Stimulated activated naive CD4-positive, alpha-beta T cell (primary cell): ENCODE data around the gene HSPA8.
"Not testable (repeated sequence)": the region's sequence is repeated elsewhere in the genome, so short reads cannot be mapped to it uniquely, and the experiment has no call there.

Experiments used
- DNase-seq, 6 experiments: peaks; one replicate each; lab custom pipeline; 2025; lab: John Stamatoyannopoulos, UW

Gene HSPA8

DNA sequence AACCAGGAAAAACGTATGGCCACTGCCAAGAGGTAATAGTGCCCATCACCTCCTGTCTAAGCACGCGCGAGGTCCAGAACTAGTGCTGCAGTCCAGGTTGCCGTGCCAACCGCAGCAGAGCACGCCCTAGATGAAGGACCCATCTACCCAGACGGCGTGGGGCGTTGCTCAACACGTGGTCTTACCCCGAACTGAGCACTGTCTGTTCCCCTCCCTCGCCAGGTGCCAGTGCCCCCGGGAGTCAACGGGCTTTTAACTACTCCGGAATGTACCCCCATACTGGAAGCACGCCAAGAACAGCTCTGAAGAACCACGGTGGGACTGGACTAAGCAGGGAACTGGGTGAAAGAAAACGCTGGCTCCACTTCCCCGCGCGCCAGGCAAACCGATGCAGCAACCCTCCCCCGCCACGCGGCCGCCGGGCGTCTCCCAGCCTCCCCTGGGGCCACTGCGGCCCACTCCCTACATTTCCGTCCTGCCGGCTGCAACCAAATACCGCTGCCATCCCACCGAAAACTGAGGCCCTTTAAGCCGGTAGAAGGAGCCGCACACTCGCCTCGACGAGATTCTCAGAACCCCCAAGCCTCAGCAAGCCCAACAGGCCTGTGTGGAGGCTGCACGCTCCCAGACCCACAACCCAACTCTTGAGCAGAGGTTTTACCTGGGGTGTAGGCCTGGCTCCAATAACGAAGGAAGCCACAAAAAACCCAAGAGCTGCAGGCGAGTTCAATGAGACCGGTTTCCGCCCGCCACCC, at the start of gene HSPA8:
TSS of gene HSPA8 (minus strand) at position 734 of the 755 bp plus-strand sequence. CDS start 812 bp downstream, outside the sequence.
- peak in 5 of 6 experiments; percentile 33 to 74 (median 55) for DNase-seq

DNA sequence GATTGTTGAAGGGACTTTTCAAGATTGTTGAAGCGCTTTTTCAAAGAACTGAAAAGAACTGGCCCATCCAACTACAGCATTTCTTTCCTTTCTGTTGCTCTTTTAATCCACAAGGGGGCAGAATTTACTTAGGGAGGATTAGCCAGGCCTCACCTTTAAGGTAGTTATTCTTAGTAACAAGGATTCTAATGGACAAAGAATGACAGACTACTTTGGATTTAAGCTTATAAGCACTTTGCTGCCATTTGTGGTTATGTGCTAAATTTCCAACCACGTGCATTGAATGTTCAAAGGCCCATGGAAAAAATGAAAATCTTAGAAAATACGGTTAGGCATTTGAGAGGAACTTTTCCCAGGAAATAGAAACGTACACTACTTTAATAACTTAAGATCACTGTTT, 49.5 kb upstream of the HSPA8 start:
- peak in 3 of 6 experiments; percentile 22 to 51 (median 50) for DNase-seq

DNA sequence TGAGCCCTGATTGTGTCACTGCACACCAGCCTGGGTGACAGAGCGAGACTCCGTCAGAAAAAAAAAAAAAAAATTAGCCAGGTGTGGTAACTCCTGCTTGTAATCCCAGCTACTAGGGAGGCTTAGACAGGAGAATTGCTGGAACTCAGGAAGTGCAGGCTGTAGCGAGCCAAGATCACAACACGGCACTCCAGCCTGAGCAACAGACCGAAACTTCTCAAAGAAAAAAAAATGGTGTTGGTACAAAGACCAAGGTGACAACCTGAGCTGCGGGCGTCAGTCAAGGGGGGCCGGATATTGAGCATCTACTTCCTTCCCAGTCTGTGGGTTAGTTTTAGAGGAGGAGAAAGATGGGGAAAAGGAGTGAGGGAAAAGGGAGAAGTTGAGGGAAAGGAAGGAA, 48.5 kb upstream of the HSPA8 start:
- DNase-seq: no peak

DNA sequence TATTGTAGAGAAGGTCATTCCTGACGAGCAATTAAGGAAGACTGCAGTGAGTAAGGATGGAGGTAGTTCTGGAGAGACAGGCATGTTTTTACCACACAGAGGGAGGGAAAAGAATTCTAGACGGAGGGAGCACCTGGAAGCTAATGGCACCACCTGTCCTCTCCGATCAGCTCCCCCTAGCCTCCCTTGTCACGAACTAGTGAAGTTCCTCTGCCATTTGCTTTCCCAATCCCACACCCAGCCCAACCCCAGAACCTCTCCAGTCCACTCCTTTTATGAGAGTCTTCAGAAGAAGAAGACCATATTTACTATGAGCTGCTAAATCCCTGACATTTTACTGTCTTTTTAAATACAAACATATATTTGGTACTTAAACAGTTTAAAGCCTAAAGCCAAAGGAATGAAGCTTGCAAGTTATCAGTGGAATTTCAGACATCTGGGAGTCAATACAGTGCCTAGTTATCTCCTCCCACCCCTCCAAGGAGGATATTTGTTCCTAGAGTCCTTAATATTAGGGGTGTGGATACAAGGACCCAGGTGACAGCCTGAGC, 46.1 kb upstream of the HSPA8 start:
- no peak for DNase-seq

DNA sequence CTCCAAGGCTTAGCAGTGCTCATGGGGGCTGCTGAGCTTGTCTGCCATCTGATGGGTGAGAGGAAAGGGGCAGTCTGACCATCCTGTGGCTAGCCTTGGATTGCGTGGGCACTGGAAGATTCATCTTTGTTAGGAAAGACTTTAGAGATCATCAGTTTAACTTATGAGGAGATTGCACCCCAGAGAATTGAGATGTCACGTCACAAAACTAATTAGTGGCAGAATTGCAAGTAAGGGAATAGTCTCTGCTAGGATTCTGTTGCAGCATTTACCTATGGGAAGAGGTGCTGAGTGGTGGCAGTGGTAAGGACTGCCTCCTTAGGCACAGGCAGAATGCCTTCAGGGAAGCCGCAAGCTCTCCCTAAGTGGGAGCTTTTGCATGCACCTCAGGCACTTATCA, 42.8 kb upstream of the HSPA8 start:
- no peak for DNase-seq

DNA sequence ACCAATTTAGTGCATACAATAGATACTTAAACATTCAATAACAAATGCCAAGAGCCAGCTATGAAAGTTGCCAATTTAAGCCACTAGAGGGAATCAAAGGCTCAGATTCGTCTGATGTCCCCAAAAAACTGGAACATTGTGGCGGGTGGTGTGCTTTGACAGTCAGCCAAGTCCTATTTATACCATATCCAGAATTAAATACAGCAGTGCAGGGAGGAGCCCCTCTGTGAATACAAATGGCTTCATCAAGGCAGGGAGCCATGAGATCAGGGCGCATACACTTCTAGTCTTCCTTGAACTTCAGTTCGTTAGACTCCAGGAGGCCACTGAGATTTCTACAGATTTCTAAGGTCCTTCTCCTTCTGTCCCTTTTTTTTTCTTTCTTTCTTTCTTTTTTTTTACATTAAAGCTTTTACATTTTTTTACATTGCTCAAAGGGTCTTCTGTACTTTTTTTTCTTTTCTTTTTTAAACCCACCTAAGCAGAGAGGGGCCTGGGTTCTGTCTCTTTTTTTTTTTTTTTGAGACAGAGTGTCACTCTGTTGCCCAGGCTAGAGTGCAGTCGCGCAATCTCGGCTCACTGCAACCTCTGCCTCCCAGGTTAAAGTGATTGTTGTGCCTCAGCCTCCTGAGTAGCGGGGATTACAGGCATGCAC, 41.5 kb upstream of the HSPA8 start:
- peak in 5 of 6 experiments; percentile 11 to 55 (median 35) for DNase-seq

DNA sequence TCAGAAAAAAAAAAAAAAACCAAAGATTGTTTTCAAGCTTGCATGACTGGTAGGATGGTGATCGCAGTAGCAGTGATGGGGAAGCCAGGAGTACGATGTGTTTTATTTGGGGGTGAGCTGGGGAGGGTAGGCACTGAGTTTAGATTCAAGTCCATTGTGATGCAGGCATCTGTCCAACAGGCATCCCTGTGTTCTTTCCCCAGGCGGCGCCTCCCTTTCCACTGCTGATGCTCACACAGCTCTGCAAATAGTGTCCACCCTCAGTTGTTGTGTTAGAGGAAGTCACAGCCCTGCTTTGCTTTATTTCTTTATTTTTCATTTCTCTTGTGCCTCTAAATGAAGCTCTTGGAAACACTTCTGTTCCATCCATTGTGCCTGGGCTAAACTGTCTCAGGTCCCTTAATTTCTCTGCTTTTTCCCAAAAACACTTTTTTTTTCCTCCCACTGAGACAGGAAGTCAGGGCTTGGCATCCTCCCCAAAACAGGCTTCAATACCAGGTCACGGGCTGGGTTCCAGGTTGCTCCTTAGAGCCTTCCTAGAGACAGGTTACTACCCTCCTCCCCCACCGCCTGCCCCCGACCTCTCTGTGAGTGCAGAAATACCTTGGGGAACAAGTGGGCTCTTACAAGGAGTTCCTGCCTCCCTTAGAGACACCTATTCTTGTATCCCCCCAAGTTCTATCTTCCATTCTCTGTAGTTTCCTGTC, 38.6 kb upstream of the HSPA8 start:
- peak in 1 of 6 experiments; percentile 27 for DNase-seq

DNA sequence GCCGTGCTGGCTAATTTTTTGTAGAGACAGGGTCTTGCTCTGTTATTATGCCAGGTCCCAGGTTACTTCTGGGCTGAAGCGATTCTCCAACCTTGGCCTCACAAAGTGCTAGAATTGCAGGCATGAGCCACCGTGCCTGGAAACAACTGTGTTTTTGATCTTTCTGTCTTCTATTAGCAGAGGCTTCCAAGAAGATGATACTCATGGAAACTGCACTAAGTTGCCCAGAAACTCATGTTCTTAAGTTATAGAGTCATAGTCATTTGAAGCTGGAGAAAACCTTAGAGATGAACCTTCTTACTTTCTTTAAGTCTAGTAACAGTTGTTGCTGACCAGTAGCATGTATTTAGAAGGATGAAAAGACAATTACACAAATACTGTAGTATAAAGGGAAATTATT, 37.1 kb upstream of the HSPA8 start:
- no peak for DNase-seq

DNA sequence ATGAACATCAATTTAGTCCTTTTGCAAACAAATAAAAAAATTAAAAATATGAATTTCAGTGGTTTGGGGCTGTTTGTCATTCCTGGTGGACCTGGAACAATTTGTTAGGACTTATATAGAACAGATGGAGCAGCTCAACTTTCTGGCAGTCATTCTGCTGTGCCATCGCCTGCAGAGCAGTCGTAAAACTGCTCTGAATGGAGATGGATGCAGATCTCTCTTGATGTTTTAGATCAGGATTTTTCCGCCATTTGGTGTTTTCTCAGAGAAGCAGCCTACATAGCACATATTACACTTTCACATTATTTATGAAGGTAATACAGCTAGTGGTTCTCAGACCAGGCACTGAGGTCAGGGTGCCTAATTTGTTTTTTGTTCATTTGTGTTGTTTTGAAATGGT, 31.8 kb upstream of the HSPA8 start:
- DNase-seq: no peak

DNA sequence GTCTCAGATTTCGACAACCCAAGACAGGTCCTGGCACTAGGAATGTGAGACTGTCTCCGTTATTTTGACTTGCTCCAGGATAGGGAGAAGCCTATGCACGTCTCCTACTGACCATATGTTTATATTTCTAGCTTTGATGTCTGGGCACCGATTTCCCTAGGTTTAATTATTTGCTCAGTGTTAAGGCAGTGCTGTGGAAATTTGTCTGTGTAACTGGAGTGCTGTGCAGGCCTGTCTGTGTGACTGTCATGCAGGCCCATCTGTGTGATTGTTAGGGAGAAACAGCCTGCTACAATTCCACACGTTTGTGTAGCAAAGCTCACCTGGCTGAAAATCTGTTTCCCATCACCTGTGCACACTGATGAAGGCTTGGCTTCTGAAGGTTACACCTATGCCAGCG, 29.6 kb upstream of the HSPA8 start:
- DNase-seq: no peak

DNA sequence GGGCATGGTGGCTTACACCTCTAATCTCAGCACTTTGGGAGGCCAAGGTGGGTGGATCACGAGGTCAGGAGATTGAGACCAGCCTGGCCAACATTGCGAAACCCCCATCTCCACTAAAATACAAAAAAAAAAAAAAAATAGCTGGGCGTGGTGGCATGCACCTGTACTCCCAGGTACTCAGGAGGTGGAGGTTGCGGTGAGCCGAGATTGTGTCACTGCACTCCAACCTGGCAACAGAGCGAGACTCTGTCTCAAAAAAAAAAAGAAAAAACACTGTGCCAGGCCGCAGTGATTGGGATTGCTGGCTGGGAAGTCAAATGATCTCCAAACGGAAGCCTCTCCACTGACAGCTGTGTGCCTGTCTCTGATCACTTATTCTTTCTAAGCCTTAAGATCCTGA, 28.2 kb upstream of the HSPA8 start:
- not testable (repeated sequence) for DNase-seq

DNA sequence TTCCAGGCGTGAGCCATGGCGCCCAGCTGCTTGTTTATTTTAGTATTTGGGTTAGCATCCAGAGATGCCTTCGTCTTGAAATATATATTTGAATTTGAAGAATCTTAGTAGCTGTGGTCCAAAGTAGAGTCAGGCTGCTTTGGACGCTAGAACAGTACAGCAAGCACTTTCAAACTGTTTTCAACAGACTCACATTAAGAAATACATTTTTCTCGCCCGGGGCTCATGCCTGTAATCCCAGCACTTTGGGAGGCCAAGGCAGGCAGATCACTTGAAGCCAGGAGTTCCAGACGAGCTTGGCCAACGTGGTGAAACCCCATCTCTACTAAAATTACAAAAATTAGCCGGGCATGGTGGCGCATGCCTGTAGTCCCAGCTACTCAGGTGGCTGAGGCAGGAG, 27.0 kb upstream of the HSPA8 start:
- not testable (repeated sequence) for DNase-seq

DNA sequence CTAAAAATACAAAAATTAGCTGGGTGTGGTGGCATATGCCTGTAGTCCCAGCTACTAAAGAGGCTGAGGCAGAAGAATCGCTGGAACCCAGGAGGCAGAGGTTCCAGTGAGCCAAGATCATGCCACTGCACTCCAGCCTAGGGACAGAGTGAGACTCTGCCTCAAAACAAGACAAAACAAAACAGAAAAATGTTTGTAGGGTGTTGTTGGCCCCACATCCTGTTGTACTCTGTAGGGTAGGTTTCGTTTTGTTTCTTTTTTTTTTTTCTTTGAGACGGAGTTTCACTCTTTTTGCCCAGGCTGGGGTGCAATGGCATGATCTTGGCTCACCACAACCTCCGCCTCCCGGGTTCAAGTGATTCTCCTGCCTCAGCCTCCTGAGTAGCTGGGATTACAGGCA, 25.7 kb upstream of the HSPA8 start:
- peak in 3 of 6 experiments; percentile 50 to 64 (median 59) for DNase-seq

DNA sequence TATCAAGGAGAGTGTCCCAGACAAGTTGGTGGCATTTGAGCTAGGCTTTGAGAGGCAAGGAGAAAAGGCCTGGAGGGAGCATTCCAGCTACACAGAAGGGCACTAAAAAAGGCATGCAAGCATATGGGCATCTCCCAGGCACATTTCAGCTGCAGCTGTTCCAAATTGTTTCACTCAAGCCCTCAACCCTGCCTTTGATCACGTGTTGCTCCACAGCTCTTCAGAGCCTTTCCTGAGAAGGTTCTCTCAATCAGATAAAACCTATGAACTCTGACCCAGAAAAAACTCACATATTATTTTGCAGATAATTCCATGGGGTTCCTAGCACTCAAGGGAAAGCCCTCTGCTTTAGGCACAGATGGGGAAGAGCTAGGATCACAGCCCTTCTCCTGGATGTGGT, 24.4 kb upstream of the HSPA8 start:
- no peak for DNase-seq

DNA sequence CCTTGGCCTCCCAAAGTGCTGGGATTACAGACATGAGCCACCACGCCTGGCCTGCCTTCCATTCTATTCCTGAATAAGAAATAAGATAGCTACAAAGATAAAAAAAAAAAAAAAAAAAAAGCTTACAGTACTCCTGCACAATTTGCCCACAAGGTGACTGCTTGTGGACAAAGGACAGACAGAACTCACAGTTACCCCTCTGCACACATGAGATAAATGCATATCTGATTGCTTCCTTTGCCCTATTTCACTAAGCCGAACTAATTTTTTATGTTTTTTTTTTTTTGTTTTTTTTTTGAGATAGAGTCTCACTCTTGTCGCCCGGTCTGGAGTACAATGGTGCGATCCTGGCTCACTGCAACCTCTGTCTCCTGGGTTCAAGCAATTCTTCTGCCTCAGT, 23.6 kb upstream of the HSPA8 start:
- no peak for DNase-seq

DNA sequence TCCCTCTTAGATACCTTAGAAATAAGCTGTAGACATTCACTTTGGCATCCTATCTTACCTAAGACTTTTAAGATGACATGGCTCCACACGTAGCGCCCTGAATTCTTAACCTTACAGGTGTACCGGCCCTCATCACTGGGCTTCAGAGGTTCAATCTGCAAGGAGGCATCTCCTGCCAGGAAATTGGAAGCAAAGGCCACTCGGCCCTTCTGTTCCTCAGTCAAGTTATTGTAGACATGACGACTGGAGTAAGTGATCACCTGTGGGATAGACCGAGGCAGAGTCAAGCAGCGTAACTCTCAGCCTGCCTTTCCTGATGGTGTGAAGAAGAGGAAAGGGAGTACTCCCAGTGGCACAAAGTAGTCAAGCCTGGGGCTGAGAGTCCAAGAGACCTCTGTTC, 22.5 kb upstream of the HSPA8 start:
- no peak for DNase-seq

DNA sequence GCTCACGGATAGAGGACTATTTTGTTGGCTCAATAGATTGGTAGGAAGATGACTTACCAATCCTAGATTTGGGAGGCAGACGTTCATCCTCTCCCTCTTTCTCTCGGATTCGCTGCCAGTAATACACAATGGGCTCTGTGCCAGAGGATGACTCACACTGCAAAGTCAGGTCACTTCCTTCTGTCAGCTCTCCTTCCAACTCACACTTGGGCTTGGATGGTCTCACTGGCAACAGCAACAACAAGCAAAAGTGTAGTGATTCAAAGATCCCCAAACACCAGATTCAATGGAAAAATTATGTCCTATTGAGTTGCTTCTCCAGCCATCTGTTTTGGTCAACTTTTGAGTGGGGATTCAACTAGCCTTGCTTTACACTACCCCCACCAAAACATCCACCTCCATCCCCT, 21.7 kb upstream of the HSPA8 start:
- DNase-seq: peak in 4 of 6 experiments; percentile 14 to 33 (median 22)

DNA sequence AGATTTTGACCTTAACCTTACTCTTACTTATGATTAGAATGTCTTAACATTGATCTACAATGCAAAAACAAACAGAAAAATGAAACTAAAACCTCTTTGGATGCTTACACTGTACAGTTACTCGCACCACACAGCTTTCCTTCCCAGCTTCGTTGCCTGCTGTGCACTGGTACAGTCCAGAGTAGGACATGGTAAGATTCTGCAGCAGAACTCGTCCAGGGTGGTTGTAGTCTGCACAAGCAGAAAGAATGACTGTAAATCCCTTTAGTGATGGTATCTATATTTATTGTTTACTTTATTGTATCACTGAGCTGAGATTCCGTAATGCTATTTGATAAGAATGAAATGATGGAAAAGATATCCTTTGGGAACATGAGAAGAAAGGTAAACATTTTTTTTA, 21.0 kb upstream of the HSPA8 start:
- DNase-seq: peak in 1 of 6 experiments; percentile 21

DNA sequence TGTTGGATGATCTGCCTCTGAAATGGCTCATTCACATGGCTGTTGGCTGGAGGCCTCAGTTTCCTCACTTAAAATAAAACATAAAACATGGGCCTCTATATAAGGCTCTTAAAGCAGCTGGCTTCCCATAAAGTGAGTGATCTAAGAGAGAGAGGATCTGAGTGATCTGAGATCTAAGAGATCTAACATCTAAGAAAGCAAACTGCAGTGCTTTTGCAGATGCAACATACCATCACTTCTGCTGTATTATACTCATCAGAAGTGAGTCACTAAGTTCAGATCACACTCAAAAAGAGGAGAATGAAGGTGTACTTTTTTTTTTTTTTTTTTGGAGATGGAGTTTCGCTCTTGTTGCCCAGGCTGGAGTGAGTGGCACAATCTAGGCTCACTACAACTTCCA, 18.1 kb upstream of the HSPA8 start:
- DNase-seq: peak in 1 of 6 experiments; percentile 9

DNA sequence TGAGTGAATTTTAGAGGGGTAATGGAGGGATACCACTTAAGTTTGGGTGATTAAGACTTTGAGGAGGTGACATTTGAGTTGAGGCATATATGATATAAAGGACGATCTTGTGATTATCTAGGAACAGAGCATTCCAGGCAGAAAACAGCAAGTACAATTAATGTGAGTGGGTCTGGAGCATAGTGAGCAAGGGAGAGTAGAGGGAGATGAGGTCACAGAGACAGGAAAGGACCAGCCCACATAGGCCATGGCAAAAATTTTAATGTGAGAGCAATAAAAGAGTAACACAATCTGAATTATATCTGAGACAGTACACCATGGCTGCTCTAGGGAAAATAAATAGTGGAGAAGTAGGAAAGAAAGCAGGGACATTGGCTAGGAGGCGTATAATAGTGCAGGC, 14.5 kb upstream of the HSPA8 start:
- no peak for DNase-seq

DNA sequence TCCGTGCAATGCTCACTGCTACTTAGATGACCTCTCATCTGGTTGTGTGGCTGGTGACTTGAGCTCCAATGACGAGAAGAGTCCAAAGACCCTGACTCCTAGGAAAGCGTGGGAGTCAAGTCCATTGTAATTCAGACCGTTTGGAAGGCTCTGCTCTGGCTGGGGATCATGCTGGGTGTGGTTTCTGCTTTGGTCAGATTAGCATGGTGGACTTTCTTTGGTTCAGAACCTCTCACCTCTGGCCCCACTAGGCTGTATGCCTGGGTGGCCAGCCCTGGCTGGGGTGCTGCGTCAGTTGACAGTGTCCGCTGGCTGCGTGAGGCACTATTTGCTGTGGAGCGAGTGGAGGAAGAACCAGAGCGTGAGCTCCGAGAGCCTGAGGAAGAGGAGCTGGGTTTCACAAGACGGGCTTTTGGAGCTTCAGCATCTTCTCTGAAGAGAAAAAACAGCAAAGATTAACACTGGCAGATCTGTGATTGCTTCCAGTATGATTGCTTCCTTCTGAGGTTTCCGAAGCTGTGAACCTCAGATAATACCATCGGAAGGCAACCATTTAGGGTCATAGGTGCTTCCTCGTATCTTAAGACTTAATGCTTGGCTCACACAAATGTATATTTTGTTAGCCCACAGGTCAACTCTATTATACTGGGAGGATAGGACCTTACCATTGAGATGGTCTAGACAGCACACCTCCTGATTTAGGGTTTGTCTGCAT, 11.6 kb upstream of the HSPA8 start:
- DNase-seq: no peak

DNA sequence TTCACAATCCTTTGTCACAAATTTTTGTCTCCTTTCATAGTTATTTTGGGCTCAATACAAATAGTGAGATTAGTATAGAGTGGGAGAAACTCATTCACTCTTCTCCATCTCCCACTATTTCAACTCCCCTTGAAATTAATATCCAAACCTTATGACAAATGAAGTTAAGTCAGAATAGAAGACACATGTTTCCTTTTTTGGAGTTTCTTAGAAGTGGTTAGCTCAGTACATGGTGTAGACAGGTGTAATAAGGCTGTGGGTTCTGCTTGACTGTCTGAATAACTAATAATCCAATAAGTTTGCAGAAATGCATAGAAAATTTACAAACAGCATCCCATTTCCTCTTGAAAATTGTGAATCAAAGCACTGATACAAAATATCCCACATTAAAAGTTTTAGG, 10.8 kb upstream of the HSPA8 start:
- no peak for DNase-seq
